HUES6 (cell line): ENCODE results near the gene MGAM2.

Source experiments
- H3K27ac ChIP-seq: 2 replicates; pipeline ENCODE4 v1.7.0; 2013; ENCODE audit warnings: low read depth, mild to moderate bottlenecking, low read length, inconsistent platforms
- H3K27me3 ChIP-seq: 2 replicates; pipeline ENCODE4 v1.6.1; 2013; ENCODE audit warnings: low read length; ENCODE audit not compliant: control insufficient read depth, insufficient read depth
- H3K36me3 ChIP-seq: 2 replicates; pipeline ENCODE4 v1.6.1; 2013; ENCODE audit warnings: low read length; ENCODE audit not compliant: control insufficient read depth, insufficient read depth
- H3K4me1 ChIP-seq: 2 replicates; pipeline ENCODE4 v1.6.1; 2013; ENCODE audit warnings: low read length; ENCODE audit not compliant: control insufficient read depth, insufficient read depth
- H3K4me3 ChIP-seq: 2 replicates; pipeline ENCODE4 v1.5.1; 2013; ENCODE audit warnings: low read depth, low read length
- H3K9ac ChIP-seq: one replicate; pipeline ENCODE4 v1.6.1; 2013; ENCODE audit warnings: mild to moderate bottlenecking, low read length
- H3K9me3 ChIP-seq: 2 replicates; pipeline ENCODE4 v1.6.1; 2013; ENCODE audit warnings: low read depth, low read length; ENCODE audit not compliant: control insufficient read depth, insufficient read depth

Gene MGAM2

GRCh38 chr7:142111499-142111898, at the start of gene MGAM2:
TSS of gene MGAM2 (plus strand) at chr7:142111718. CDS start at chr7:142116874, 5,156 bp downstream.
- peaks cover 9% of the 10 kb centered on the region for H3K4me1 ChIP-seq
- H3K4me3 ChIP-seq = no peak within 1 kb of the TSS
- H3K9ac ChIP-seq = no peak within 1 kb of the TSS
- no peak within 1 kb of the TSS for H3K27ac ChIP-seq
- H3K36me3 ChIP-seq = no peaks in the 10 kb centered on the region
- H3K9me3 ChIP-seq = no peaks in the 10 kb centered on the region
- H3K27me3 ChIP-seq = no peaks in the 10 kb centered on the region

GRCh38 chr7:142063551-142064442, 47.7 kb upstream of the MGAM2 start:
- Histone ChIP-seq H3K4me3 (no peak overlapping the region), H3K27me3 (no peaks in the 10 kb centered on the region; the same call in 1 of the 2 replicates), H3K27ac (no peak overlapping the region), H3K4me1 (no peaks in the 10 kb centered on the region), H3K36me3 (no peaks in the 10 kb centered on the region), H3K9me3 (no peaks in the 10 kb centered on the region), H3K9ac (no peak overlapping the region)

- Histone ChIP-seq H3K9me3 (no peaks in the 10 kb centered on the region), H3K4me3 (no peak overlapping the region), H3K4me1 (no peaks in the 10 kb centered on the region), H3K9ac (no peak overlapping the region), H3K36me3 (no peaks in the 10 kb centered on the region), H3K27ac (no peak overlapping the region), H3K27me3 (no peaks in the 10 kb centered on the region)
These were observed 45.0 kb upstream of the MGAM2 start for GRCh38 chr7:142066536-142066935.

DNA sequence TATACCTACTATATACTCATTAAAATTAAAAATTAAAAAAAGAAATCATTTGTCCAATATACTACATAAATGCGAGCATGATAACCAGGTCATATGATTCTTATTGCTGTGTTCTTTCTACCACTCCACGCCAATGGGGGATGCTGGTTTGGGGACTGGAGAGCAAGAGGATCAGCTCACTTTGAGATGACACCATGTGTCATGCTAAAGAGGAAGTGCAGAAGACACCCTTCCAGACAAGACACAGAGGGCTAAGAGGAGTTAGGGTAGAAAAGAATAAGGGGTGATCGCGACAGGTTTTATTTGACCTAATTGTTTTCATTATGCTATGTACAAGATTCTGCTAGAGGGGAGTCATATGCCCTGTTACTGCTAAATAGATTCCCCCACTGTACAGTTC, 33.8 kb upstream of the MGAM2 start:
- no peak overlapping the region for H3K9ac ChIP-seq
- no peaks in the 10 kb centered on the region for H3K36me3 ChIP-seq
- H3K27me3 ChIP-seq = no peaks in the 10 kb centered on the region
- no peaks in the 10 kb centered on the region for H3K9me3 ChIP-seq
- H3K4me1 ChIP-seq = no peaks in the 10 kb centered on the region
- H3K4me3 ChIP-seq = no peak overlapping the region
- H3K27ac ChIP-seq = no peak overlapping the region

DNA sequence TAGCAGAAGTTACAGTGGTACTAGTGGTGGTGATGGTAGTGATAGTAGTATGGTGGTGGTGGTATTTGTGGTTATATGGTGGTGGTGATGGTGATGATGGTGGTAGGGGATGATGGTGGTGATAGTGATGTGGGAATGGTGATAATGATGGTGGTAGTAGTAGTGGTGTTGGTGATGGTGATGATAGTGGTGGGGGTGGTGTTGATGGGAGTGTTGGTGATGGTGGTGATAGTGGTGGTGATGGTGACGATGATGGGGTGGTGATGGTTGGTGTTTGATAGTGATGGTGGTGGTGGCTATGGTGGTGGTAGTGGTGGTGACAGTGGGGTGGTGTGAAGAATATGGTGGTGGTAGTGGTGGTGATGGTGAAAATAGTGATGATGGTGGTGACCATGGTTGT, 27.9 kb upstream of the MGAM2 start:
- H3K27ac ChIP-seq = no peak overlapping the region
- H3K9me3 ChIP-seq = no peaks in the 10 kb centered on the region
- no peaks in the 10 kb centered on the region for H3K4me1 ChIP-seq
- H3K27me3 ChIP-seq = no peaks in the 10 kb centered on the region
- H3K36me3 ChIP-seq = no peaks in the 10 kb centered on the region
- no peak overlapping the region for H3K4me3 ChIP-seq
- no peak overlapping the region for H3K9ac ChIP-seq

- Histone ChIP-seq H3K36me3 (no peaks in the 10 kb centered on the region), H3K4me3 (no peak overlapping the region), H3K9me3 (no peaks in the 10 kb centered on the region), H3K9ac (no peak overlapping the region), H3K4me1 (no peaks in the 10 kb centered on the region), H3K27me3 (no peaks in the 10 kb centered on the region), H3K27ac (no peak overlapping the region)
These were observed 26.1 kb upstream of the MGAM2 start for GRCh38 chr7:142085428-142085827.

DNA sequence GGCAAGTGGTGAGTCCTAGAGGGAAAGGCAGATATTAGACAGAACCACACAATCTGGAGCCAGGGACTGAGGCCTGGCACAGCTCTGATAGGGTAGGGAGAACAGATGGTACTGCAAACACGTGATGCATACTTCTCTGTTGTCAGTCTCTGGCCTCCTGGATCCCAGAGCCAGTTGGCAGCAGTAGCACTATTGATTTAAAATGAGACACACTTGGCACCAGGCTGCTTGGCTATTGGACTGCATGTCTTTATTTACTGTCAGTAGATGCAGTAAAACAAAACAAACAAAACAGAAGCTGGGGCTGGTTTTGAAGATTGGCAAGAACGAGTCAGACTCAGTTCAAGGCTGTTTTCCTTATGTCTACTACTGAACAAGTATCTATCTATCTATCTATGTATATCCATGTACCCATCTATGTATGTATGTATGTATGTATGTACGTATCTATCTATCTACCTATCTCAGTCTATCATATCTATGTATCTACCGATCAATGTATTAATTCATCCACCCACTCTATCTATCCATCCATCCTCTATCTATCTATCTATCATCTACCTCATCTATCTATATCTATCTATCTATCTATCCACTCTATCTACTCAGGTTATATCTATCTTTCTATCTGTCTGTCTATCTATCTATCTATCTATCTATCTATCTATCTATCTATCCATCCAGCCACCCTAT, 23.4 kb upstream of the MGAM2 start:
- H3K27me3 ChIP-seq = no peaks in the 10 kb centered on the region
- H3K9me3 ChIP-seq = no peaks in the 10 kb centered on the region
- H3K27ac ChIP-seq = no peak overlapping the region
- no peak overlapping the region for H3K9ac ChIP-seq
- H3K36me3 ChIP-seq = no peaks in the 10 kb centered on the region
- H3K4me1 ChIP-seq = no peaks in the 10 kb centered on the region
- H3K4me3 ChIP-seq = no peak overlapping the region

DNA sequence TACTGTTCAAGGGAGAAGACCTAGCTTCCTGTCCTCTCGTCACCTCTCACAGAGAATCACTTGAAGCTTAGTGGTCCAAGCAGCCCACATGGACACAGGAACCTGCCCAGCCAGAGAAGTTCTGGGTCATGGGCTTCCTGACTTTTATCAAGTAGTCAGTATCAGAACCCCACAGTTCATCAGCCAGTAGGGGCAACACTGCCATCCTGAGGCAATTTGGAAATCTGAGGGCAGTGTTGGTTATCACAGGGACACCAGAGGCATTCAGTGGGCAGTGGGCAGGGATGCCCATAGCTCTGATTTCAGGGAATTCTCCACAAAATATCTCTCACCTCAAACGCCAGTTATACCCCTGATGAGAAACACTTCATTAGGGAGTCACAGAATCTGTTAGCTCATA, 22.5 kb upstream of the MGAM2 start:
- Histone ChIP-seq H3K4me1 (no peaks in the 10 kb centered on the region), H3K36me3 (no peaks in the 10 kb centered on the region), H3K27ac (no peak overlapping the region), H3K9ac (no peak overlapping the region), H3K4me3 (no peak overlapping the region), H3K9me3 (no peaks in the 10 kb centered on the region), H3K27me3 (no peaks in the 10 kb centered on the region)

- H3K4me1 ChIP-seq = no peaks in the 10 kb centered on the region
- no peaks in the 10 kb centered on the region for H3K36me3 ChIP-seq
- H3K4me3 ChIP-seq = no peak overlapping the region
- no peak overlapping the region for H3K27ac ChIP-seq
- no peaks in the 10 kb centered on the region for H3K27me3 ChIP-seq
- H3K9ac ChIP-seq = no peak overlapping the region
- no peaks in the 10 kb centered on the region for H3K9me3 ChIP-seq
These were observed 19.6 kb upstream of the MGAM2 start for GRCh38 chr7:142091961-142092360.

DNA sequence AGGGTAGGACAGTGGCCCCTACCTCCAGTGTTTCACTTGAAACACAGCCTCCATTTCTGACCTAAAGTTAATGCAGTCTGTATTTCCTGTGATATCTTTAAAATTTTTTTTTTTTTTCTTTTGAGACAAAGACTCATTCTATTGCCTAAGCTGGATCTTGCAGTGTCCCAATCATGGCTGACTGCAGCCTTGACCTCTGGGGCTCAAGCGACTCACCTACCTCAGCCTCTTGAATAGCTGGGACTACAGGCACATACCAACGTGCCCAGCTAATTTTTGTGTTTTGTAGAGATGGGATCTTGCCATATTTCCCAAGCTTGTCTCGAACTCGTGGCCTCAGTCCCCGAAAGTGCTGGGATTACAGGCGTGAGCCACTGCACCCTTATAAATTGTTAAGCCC, 16.7 kb upstream of the MGAM2 start:
- Histone ChIP-seq H3K9me3 (no peaks in the 10 kb centered on the region), H3K4me3 (no peak overlapping the region), H3K9ac (no peak overlapping the region), H3K4me1 (no peaks in the 10 kb centered on the region), H3K27ac (no peak overlapping the region), H3K36me3 (no peaks in the 10 kb centered on the region), H3K27me3 (no peaks in the 10 kb centered on the region)

DNA sequence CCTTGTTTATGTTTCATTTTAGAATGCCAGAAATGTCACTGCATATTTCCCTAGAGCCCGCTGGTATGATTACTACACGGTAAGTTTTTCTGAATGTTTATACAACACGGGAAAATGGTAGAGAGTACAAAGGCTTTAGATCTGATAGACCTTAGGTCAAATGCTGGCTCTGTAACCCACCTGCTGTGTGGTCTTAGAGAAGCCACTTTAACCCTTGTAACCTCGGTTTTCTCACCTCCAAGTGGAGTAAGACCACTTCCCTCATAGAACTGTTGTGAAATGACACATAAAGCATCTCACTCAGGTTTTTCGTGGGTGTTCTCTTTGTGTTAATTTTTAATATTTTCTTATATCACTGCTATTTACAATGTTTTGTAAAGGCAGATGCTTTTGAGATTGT, 13.9 kb upstream of the MGAM2 start:
- Histone ChIP-seq H3K27me3 (no peaks in the 10 kb centered on the region), H3K9ac (no peak overlapping the region), H3K4me3 (no peak overlapping the region), H3K4me1 (no peaks in the 10 kb centered on the region), H3K27ac (no peak overlapping the region), H3K9me3 (no peaks in the 10 kb centered on the region), H3K36me3 (no peaks in the 10 kb centered on the region)
